CD4-positive, alpha-beta T cell treated with Interleukin-10 for 1 hour (primary cell): ENCODE data around the gene KRT28.
"Not testable (repeated sequence)": the region's sequence is repeated elsewhere in the genome, so short reads cannot be mapped to it uniquely, and the experiment has no call there.

ENCODE experiments used
- DNase-seq: peaks from one replicate; pipeline ENCODE4 v3.0.0-alpha.2; 2020

KRT28 gene

DNA sequence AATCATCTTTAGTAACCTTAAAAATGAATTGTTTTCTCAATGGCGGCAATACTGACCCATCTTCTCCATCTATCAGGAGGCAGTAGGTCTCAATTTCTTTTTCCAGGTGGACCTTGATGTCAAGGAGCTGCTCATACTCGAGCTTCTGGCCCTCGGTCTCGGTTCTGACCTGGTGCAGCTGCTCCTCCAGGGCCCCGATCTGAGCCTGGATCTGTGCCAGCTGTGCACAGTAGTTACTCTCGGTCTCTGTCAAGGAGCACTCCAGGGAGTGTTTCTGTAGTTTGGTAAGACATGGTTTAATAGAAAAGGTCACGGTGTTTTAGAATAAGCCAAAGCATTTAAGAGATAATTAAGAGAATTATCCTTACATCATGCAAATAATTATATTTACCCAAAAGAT is 22.3 kb downstream of the KRT28 start:
- DNase-seq = no peak

DNA sequence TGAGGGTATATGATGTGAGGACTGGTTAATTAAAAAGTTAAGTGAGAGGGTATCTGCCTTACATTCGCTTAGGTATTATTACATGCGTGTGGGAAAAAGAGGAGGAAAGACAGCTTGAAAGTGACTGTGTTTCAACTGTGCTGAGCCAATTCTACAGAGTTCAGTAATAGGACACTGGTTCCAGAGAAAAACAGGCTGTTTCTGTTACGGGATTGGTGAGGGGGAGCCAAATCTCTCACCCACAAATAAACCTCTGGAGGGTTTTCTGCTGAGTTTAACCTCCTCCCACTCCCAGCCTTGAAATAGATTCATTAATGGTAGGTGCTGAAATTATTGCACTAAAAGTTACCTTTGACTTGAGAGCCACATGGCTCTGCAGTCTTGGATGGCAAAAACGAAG is 23.8 kb downstream of the KRT28 start:
- DNase-seq = no peak

DNA sequence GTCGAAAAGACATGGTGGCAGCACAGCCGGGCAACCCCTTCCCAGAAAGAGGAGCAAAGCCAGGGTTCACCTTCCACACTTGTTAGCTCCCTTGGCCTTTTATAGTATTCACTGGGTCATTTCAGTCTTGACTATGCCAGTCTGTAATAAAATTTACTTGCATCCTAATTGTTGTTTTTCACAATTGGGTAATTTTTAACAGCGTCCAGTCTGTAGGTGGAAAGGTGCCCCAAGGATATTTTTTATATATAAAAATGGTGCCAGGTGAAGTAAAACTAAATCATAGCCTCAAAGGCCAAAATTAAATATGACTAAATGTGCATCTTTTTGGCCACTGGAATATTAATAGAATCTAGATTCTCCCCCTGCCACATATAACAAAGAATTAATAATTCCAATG is 27.7 kb downstream of the KRT28 start, which contains the start of gene KRT26:
Gene KRT26, minus strand, starts transcription at position 101 of the 400 bp plus-strand sequence. Its CDS starts 88 bp downstream, at position 13.
- no peak for DNase-seq

DNA sequence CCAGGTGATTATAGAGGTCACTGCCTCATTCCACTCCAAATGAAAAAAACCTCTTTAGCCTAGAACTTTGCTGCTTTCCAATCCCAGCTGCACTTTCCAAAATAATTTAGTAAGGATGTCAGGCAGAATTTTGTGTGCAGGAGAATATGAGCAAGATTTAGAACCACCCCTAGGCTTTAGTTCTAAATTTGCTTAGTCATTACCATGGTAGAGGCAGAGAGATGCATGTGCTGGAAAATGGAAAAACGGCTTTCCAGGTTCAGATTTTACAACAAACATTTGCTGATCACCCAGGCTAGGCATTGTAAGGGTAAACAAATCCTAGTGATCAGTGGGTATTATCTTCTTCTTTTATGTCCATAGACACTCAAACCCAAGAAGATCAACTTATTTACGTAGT is 34.1 kb downstream of the KRT28 start:
- no peak for DNase-seq

DNA sequence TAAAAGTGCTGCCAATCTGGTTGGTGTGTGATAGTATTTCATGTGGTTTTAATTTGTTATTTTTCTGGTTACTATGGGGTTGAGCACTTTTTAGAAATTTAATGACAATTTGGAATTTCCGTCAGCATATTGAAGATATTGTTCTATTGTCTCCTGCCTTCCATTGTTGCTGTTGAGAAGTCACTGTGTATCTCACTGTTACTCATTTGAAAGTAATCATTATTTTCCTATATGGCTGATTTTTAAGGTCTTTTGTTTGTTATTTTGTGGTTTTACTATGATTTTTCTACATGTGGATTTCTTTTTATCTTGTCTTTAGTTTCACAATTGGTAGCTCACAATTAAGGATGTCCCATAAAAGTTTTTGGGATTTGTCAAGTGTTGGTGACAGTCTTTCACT is 36.0 kb downstream of the KRT28 start:
- no peak for DNase-seq

DNA sequence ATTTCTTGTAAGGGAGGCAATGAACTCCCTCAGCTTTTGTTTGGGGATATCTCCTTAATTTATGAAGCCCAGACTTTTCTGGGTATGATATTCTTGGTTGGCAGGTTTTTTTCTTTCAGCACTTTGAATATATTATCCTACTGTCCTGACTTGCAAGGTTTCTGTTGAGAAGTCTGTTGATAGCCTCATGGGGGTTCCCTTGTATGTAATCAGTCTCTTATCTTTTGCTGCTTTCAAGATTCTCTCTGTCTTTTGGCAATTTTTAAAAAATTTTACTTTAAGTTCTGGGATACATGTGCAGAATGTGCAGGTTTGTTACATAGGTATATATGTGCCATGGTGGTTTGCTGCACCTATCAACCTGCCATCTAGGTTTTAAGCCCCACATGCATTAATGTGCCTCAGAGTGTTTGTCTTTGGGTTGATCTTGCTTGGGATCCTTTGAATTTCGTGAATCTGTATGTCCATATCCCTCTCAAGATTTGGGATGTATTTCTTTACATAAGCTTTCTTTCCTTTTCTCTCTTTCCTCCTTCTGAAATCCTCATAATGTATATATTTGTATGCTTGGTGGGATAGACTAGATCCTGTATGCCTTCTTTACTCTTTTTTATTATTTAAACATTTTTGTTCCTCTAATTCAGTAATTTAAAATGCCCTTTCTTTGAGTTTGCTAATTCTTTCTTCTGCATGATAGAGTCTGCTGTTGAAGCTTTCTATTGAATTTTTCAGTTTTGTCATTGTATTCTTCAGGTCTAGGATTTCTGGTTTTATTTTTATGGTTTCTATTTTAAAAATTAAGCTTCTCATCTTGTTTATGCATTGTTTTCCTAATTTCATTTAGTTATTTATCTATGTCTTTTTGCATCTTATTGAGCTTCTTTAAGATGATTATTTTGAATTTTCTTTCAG is 39.4 kb downstream of the KRT28 start:
- DNase-seq = no peak

DNA sequence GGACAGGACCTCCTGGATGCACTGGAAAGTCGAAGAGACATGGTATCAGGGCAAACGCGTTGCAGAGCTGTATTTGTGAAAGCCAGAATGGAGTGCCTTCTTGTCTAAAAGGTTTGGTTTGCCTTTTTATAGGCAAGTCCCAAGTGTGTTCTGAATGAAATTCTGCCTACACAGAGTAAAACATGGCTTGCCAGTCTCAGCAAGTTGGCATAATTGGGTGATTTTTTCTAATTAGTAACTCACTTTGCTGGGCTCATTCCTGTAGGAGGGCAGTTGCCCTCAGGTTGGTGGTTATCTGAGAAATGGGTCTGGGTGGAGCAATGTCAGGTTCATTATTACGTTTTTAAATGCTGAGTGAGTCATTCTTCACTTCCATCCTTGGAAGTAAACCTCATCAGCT is 44.5 kb downstream of the KRT28 start, which contains the start of gene KRT25:
Gene KRT25, minus strand, starts transcription at position 101 of the 400 bp plus-strand sequence. Its CDS starts 60 bp downstream, at position 41.
- DNase-seq = no peak

DNA sequence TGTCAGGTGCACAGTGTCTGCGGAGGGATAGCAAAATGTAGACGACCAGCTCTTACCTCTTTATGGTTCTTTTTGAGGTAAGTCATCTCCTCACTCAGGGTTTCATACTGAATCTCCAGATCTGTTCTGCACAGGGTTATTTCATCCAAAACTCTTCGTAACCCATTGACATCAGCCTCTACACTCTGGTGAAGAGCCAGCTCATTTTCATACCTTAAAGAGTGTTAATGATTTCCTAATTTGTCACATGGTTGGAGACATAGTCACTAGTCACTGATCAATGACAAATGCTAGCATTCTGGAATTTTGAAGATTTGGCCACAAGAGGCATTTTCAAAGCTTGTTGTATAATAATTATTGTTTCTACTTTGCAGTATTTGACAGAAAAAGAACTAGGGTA is 46.0 kb downstream of the KRT28 start:
- DNase-seq = no peak

DNA sequence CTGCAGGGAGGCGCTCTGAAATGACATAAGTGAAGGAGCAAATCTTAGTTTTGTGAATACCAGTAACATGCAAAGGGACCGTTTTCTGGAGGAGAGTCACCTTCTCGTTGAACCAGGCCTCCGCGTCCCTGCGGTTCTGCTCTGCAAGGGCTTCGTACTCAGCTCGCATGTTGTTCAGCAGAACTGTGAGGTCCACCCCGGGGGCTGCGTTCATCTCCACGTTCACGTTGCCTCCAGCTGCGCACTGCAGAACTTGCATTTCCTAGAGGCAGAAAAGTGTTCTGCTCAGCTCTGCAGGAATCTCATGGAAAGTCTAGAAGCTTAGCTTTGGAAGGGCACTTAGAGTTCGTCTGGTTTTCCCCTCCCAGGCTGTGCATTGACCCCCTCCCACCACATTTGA is 48.7 kb downstream of the KRT28 start:
- no peak for DNase-seq

DNA sequence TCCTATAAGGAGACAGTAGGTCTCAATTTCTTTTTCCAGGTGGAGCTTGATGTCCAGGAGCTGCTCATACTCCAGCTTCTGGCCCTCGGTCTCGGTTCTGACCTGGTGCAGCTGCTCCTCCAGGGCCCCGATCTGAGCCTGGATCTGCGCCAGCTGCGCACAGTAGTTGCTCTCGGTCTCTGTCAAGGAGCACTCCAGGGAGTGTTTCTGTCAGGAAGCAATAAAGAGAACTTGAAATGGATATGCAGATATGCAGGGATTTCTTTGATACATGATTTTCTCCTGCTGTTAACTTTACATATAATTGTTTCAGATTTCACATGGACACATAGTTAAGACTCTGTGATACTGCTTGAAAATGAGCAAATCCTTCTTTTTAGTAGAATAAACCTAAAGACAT is 49.4 kb downstream of the KRT28 start:
- DNase-seq = no peak

DNA sequence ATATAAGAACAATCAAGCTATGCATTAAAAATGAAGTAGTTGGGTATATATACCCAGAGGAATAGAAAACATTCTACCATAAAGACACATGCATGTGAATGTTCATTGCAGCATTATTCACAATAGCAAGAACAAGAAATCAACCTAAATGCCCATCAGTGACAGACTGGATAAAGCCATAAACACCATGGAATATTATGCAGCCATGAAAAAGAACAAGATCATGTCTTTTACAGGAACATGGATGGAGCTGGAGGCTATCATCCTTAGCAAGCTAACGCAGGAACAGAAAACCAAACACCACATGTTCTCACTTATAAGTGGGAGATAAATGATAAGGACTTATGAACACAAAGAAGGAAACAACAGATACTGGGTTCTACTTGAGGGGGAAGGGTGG is 51.1 kb downstream of the KRT28 start:
- DNase-seq = not testable (repeated sequence)
